IMR-90 (cell line): ENCODE data around the gene FHL5. TPM values are rescaled to one million over a fixed set of nuclear protein-coding genes. Genes with fewer than 3 reads are reported as not detected.

Experiments
- microRNA-seq, 2 experiments: library from miRNA; stranded (forward) in 1 of 2; unstranded in 1 of 2; fragments of 10-50 nt in 1 of 2; fragments of <30 nt in 1 of 2; gene quantifications in 1 of 2; microRNA quantifications in 1 of 2; one replicate each; pipeline versions ENCODE3 to v1.1.0; 2013 to 2020; ENCODE audit not compliant: insufficient read depth in 1 of 2, insufficient read length in 1 of 2, unreplicated experiment in 1 of 2
- polyA plus RNA-seq, 3 experiments: library from polyadenylated mRNA; depleted of rRNA; stranded (reverse); fragments of >200 nt; gene quantifications; 2 replicates each; pipeline ENCODE4 v1.2.3, GENCODE V29; 2012; ENCODE audit warnings: low replicate concordance in 1 of 3
- small RNA-seq, 5 experiments: library from RNA; depleted of rRNA; stranded (forward); fragments of <200 nt; gene quantifications; one replicate each; pipeline ENCODE3, GENCODE V24; 2012
- total RNA-seq: library from RNA; depleted of rRNA; stranded (reverse); fragments of >200 nt; gene quantifications from 2 replicates; pipeline ENCODE4 v1.2.3, GENCODE V29; 2012; rRNA removed

Gene FHL5
- total and polyA plus RNA-seq, 2 of the 4 experiments (the other 2 are of a cell fraction), result not detected

Small RNA genes lying within 50 kb of the gene (microRNA-seq; reads per million reads assigned to microRNA genes)
- gene RNU4-70P (ENCODE audit: insufficient read depth, insufficient read length), result not detected

Small RNA genes lying within 50 kb of the gene (small RNA-seq; reads per million reads assigned to genes)
- gene RNU4-70P, result 0 reads per million in 5 experiments

Other genes with a start within 250 kb of the FHL5 start
- 19.2 and 32.8 TPM in 2 replicates for gene UFL1, start 41.3 kb upstream of the FHL5 start, total RNA-seq
- 7.1 and 8.2 TPM in 2 replicates for gene UFL1, start 41.3 kb upstream of the FHL5 start, polyA plus RNA-seq (2012; rRNA removed)